Mammary epithelial cell (primary cell): Measurements from ENCODE around the gene HPCAL1.

Experiments
- EZH2 ChIP-seq: IDR thresholded peaks from 2 replicates; pipeline ENCODE4 v1.6.1; 2012; ENCODE audit warnings: low read length, inconsistent platforms, borderline replicate concordance
- TF ChIP-seq, protein P1 (sequence below), 2 donors: IDR thresholded peaks in 1 of 2; conservative IDR thresholded peaks in 1 of 2; 2 replicates each; pipeline ENCODE4 v1.5.1; 2011 to 2012; ENCODE audit warnings: inconsistent platforms in 2 of 2, low read length in 2 of 2, mild to moderate bottlenecking in 2 of 2, control low read depth in 1 of 2, low read depth in 1 of 2; ENCODE audit not compliant: insufficient read depth in 1 of 2; ENCODE audit errors: extremely low read depth in 1 of 2

DNA sequence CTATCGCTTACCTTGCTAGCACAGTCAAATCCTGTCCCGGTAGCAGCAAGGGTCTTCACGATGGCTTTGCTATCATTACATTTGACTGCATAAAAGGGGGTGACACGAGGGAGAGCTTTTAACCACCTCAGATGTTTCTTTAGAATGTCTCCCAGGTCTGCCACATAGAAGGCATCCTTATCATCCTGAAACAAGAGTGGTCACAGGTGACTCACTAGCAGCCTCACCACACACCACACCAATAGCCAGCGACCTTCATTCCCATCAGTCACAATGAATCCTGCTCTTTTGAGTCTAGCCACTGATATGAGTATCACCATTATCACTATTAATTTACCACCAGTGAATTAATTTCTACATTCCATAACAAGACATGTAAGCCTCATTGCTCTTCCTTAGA is 141.8 kb downstream of the HPCAL1 start:
- TF ChIP-seq, protein P1, sequence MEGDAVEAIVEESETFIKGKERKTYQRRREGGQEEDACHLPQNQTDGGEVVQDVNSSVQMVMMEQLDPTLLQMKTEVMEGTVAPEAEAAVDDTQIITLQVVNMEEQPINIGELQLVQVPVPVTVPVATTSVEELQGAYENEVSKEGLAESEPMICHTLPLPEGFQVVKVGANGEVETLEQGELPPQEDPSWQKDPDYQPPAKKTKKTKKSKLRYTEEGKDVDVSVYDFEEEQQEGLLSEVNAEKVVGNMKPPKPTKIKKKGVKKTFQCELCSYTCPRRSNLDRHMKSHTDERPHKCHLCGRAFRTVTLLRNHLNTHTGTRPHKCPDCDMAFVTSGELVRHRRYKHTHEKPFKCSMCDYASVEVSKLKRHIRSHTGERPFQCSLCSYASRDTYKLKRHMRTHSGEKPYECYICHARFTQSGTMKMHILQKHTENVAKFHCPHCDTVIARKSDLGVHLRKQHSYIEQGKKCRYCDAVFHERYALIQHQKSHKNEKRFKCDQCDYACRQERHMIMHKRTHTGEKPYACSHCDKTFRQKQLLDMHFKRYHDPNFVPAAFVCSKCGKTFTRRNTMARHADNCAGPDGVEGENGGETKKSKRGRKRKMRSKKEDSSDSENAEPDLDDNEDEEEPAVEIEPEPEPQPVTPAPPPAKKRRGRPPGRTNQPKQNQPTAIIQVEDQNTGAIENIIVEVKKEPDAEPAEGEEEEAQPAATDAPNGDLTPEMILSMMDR (conservative IDR thresholded peaks at IDR 0.05 in 1 of 2, IDR thresholded peaks at IDR 0.05 in 1 of 2; ENCODE audit: extremely low read depth in 1 of 2, insufficient read depth in 1 of 2, low read depth in 1 of 2, low read length in 2 of 2) = no peak
- TF ChIP-seq EZH2 = no peak
